ENCODE results near the gene TATDN3. TPM values are rescaled to one million over a fixed set of nuclear protein-coding genes. Genes with fewer than 3 reads are reported as not detected.

The TATDN3 gene
- polyA plus RNA-seq, 1 donor from 2014 or later = 72.0 TPM

DNA sequence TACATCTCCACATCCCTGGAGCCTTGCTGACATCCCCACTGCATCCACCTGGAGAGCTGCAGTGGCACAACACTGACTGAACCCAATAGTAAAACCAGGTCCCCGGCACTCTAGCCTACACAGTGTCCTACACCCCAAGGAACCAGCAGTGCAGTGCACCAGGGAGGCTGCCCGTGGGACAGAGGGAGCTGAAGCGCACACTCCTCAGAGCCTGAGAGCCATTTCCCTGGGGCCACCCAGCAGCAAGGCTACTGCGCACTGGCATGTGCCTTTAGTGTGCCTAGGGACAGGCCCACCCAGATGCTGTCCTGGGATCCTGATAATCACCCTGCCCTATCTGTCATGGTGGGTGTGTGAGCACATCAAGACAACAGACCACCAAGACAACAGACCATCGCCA lies 32.0 kb upstream of the TATDN3 start:
- TF ChIP-seq, protein P1, sequence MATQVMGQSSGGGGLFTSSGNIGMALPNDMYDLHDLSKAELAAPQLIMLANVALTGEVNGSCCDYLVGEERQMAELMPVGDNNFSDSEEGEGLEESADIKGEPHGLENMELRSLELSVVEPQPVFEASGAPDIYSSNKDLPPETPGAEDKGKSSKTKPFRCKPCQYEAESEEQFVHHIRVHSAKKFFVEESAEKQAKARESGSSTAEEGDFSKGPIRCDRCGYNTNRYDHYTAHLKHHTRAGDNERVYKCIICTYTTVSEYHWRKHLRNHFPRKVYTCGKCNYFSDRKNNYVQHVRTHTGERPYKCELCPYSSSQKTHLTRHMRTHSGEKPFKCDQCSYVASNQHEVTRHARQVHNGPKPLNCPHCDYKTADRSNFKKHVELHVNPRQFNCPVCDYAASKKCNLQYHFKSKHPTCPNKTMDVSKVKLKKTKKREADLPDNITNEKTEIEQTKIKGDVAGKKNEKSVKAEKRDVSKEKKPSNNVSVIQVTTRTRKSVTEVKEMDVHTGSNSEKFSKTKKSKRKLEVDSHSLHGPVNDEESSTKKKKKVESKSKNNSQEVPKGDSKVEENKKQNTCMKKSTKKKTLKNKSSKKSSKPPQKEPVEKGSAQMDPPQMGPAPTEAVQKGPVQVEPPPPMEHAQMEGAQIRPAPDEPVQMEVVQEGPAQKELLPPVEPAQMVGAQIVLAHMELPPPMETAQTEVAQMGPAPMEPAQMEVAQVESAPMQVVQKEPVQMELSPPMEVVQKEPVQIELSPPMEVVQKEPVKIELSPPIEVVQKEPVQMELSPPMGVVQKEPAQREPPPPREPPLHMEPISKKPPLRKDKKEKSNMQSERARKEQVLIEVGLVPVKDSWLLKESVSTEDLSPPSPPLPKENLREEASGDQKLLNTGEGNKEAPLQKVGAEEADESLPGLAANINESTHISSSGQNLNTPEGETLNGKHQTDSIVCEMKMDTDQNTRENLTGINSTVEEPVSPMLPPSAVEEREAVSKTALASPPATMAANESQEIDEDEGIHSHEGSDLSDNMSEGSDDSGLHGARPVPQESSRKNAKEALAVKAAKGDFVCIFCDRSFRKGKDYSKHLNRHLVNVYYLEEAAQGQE (IDR thresholded peaks at IDR 0.05; ENCODE audit: borderline replicate concordance) = no peak
- TF ChIP-seq RAD21 (conservative IDR thresholded peaks at IDR 0.05) = no peak
- no peak for TF ChIP-seq MXI1 (conservative IDR thresholded peaks at IDR 0.05; ENCODE audit: poor library complexity, severe bottlenecking)
- TF ChIP-seq TAF1 (IDR thresholded peaks at IDR 0.05; ENCODE audit: low read depth) = no peak
- no peak for TF ChIP-seq SMC3 (conservative IDR thresholded peaks at IDR 0.05; ENCODE audit: poor library complexity)
- no peak for TF ChIP-seq EP300 (conservative IDR thresholded peaks at IDR 0.05; ENCODE audit: poor library complexity, severe bottlenecking)
- no peak for TF ChIP-seq EZH2 (IDR thresholded peaks at IDR 0.05; ENCODE audit: borderline replicate concordance, insufficient read depth, low read length, poor library complexity, severe bottlenecking)
- TF ChIP-seq POLR2AphosphoS5 (IDR thresholded peaks at IDR 0.05) = no peak
- TF ChIP-seq, protein P2, sequence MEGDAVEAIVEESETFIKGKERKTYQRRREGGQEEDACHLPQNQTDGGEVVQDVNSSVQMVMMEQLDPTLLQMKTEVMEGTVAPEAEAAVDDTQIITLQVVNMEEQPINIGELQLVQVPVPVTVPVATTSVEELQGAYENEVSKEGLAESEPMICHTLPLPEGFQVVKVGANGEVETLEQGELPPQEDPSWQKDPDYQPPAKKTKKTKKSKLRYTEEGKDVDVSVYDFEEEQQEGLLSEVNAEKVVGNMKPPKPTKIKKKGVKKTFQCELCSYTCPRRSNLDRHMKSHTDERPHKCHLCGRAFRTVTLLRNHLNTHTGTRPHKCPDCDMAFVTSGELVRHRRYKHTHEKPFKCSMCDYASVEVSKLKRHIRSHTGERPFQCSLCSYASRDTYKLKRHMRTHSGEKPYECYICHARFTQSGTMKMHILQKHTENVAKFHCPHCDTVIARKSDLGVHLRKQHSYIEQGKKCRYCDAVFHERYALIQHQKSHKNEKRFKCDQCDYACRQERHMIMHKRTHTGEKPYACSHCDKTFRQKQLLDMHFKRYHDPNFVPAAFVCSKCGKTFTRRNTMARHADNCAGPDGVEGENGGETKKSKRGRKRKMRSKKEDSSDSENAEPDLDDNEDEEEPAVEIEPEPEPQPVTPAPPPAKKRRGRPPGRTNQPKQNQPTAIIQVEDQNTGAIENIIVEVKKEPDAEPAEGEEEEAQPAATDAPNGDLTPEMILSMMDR (IDR thresholded peaks at IDR 0.05; ENCODE audit: poor library complexity, severe bottlenecking) = no peak
- no peak overlapping the region for H3K27ac ChIP-seq (ENCODE audit: low read length)
- no peak overlapping the region for H2AFZ ChIP-seq (ENCODE audit: low read depth, low read length)
- H3K36me3 ChIP-seq (ENCODE audit: insufficient read depth, low read length) = no peaks in the 10 kb centered on the region
- H4K20me1 ChIP-seq (ENCODE audit: insufficient read depth) = no peaks in the 10 kb centered on the region
- no peaks in the 10 kb centered on the region for H3F3A ChIP-seq (ENCODE audit: insufficient read depth, low read length, poor library complexity, severe bottlenecking)
- H3K27me3 ChIP-seq (ENCODE audit: insufficient read depth, low read depth, low read length) = no peaks in the 10 kb centered on the region
- no peaks in the 10 kb centered on the region for H3K9me2 ChIP-seq (ENCODE audit: insufficient read depth, low read length)
- H3K4me2 ChIP-seq (ENCODE audit: low read length) = no peak overlapping the region
- H3K79me2 ChIP-seq (replicated peaks; ENCODE audit: insufficient read depth, low read length) = peaks cover 5% of the 10 kb centered on the region
- no peaks in the 10 kb centered on the region for H3K9me3 ChIP-seq (ENCODE audit: low read length)
- no peak overlapping the region for H3K9ac ChIP-seq (ENCODE audit: low read length)
- no peak overlapping the region for H3K4me3 ChIP-seq (ENCODE audit: low read length)

DNA sequence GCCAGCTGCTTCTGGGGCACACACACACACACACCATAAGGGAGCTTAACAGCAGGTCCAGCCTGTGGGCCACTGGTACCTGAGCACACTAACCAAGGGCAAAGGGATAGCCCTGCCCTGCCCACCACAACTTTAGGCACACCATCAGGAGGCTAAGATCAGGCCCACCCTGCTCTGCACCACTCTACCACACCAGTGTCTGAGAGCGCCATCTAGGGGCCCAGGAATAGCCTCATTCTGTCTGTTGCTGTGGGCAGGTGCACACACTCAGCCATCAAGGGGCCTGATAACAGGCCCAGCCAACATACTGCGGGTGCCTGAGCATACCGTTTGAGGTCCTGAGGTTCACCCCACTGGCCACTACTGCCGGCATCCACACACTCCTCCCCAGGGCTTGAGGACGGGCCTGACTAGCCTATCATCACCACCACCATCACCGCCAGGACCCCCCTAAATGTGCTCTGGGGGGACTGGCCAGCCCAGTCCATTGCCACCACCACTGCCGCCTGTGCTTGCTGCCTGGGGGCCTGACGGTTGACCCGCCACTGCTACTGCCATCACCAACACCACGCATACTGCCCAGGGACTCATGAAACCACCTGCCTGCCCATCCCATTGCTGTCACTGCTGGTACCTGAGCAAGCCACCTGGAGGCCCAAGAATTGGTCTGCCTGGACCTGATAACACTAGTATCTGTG lies 31.4 kb upstream of the TATDN3 start:
- Histone ChIP-seq H3K79me2 (replicated peaks; ENCODE audit: insufficient read depth, low read length) (peaks cover 5% of the 10 kb centered on the region), H3K4me3 (ENCODE audit: low read length) (no peak overlapping the region), H3K4me2 (ENCODE audit: low read length) (no peak overlapping the region), H3K9me2 (ENCODE audit: insufficient read depth, low read length) (no peaks in the 10 kb centered on the region), H3K9me3 (ENCODE audit: low read length) (no peaks in the 10 kb centered on the region), H3K27ac (ENCODE audit: low read length) (no peak overlapping the region), H3K9ac (ENCODE audit: low read length) (no peak overlapping the region), H4K20me1 (ENCODE audit: insufficient read depth) (no peaks in the 10 kb centered on the region), H2AFZ (ENCODE audit: low read depth, low read length) (no peak overlapping the region), H3F3A (ENCODE audit: insufficient read depth, low read length, poor library complexity, severe bottlenecking) (no peaks in the 10 kb centered on the region), H3K27me3 (ENCODE audit: insufficient read depth, low read depth, low read length) (no peaks in the 10 kb centered on the region), H3K36me3 (ENCODE audit: insufficient read depth, low read length) (no peaks in the 10 kb centered on the region)
- TF ChIP-seq RAD21 (conservative IDR thresholded peaks at IDR 0.05) (no peak), EZH2 (IDR thresholded peaks at IDR 0.05; ENCODE audit: borderline replicate concordance, insufficient read depth, low read length, poor library complexity, severe bottlenecking) (no peak), TAF1 (IDR thresholded peaks at IDR 0.05; ENCODE audit: low read depth) (no peak), MXI1 (conservative IDR thresholded peaks at IDR 0.05; ENCODE audit: poor library complexity, severe bottlenecking) (no peak), EP300 (conservative IDR thresholded peaks at IDR 0.05; ENCODE audit: poor library complexity, severe bottlenecking) (no peak), SMC3 (conservative IDR thresholded peaks at IDR 0.05; ENCODE audit: poor library complexity) (no peak), POLR2AphosphoS5 (IDR thresholded peaks at IDR 0.05) (no peak)
- TF ChIP-seq, protein P1 (IDR thresholded peaks at IDR 0.05; ENCODE audit: borderline replicate concordance) = no peak
- TF ChIP-seq, protein P2 (IDR thresholded peaks at IDR 0.05; ENCODE audit: poor library complexity, severe bottlenecking) = no peak

Measured in neural cell (in vitro differentiated cells).